Lung (tissue), 12 donors: ENCODE measurements around the gene CCL19. TPM values are rescaled to one million over a fixed set of nuclear protein-coding genes. Genes with fewer than 3 reads are reported as not detected.

ENCODE experiments used
- ATAC-seq: fragments of 200-7000 bp; cut with Tn5 transposase; one replicate; pipeline ENCODE4 v1.9.1; 2020; ENCODE audit warnings: moderate number of reproducible peaks; ENCODE audit not compliant: insufficient read depth, low FRiP score
- DNase-seq, 3 donors: peaks; one replicate each; pipeline ENCODE4 v3.0.0-alpha.2; 2013 to 2017
- H3K27ac ChIP-seq, 2 donors: one replicate each; pipeline ENCODE4 v1.5.1; 2013; ENCODE audit warnings: mild to moderate bottlenecking in 2 of 2, moderate library complexity in 2 of 2, control low read depth in 1 of 2, inconsistent platforms in 1 of 2, low read depth in 1 of 2, low read length in 1 of 2
- H3K27me3 ChIP-seq, 3 donors: one replicate each; pipeline ENCODE4 v1.5.1; 2013; ENCODE audit warnings: low read length in 2 of 3; ENCODE audit not compliant: control insufficient read depth in 3 of 3, insufficient read depth in 3 of 3
- H3K36me3 ChIP-seq, 4 donors: one replicate each; pipeline ENCODE4 v1.5.1; 2013; ENCODE audit warnings: low read length in 4 of 4, mild to moderate bottlenecking in 1 of 4, moderate library complexity in 1 of 4; ENCODE audit not compliant: control insufficient read depth in 4 of 4, insufficient read depth in 4 of 4
- H3K4me1 ChIP-seq, 5 donors: one replicate each; pipeline ENCODE4 v1.5.1; 2013; ENCODE audit warnings: low read length in 5 of 5, mild to moderate bottlenecking in 2 of 5, moderate library complexity in 1 of 5; ENCODE audit not compliant: control insufficient read depth in 5 of 5, insufficient read depth in 5 of 5
- H3K4me3 ChIP-seq: one replicate; pipeline ENCODE4 v1.5.1; 2013; ENCODE audit warnings: mild to moderate bottlenecking, control low read depth, moderate library complexity
- H3K9ac ChIP-seq, 2 donors: one replicate each; pipeline ENCODE4 v1.5.1; 2013; ENCODE audit warnings: low read length in 2 of 2, control low read depth in 1 of 2; ENCODE audit not compliant: insufficient read depth in 1 of 2
- H3K9me3 ChIP-seq, 4 donors: one replicate each; pipeline ENCODE4 v1.5.1; 2013; ENCODE audit warnings: low read length in 3 of 4, mild to moderate bottlenecking in 1 of 4, moderate library complexity in 1 of 4; ENCODE audit not compliant: control insufficient read depth in 4 of 4, insufficient read depth in 3 of 4
- WGBS, 2 donors: extraction: QIAGEN DNeasy Blood & Tissue Kit; methylation state at CpG; one replicate each; pipeline ENCODE4 v1.1.7; 2013; 5-methylcytosine and 5-hydroxymethylcytosine counted together
- polyA plus RNA-seq, 2 donors: library from polyadenylated mRNA; stranded (reverse); fragments of 200-250 nt; gene quantifications; one replicate each; pipeline ENCODE4 v1.2.1, GENCODE V29; 2013
- total RNA-seq, 2 donors: library from RNA; depleted of rRNA in 1 of 2; stranded (reverse); fragments of >200 nt in 1 of 2; gene quantifications; one replicate each; pipeline ENCODE4 v1.2.1, GENCODE V29; 2014 to 2021
- TF ChIP-seq, protein P1 (sequence below): IDR thresholded peaks from 2 replicates; pipeline ENCODE4 v1.5.1; 2012; ENCODE audit warnings: mild to moderate bottlenecking; ENCODE audit errors: control extremely low read depth, extremely low read depth
- donor health status: control.
- donor health status: control.
- donor health status: Bipolar disorder and iron deficiency.
- donor health status: healthy.
- donor health status: DM: yes; HTN: yes; CAD: no.

CCL19 gene
- total and polyA plus RNA-seq, 4 donors, result 6.5 to 81.5 (median 26.6) TPM

DNA sequence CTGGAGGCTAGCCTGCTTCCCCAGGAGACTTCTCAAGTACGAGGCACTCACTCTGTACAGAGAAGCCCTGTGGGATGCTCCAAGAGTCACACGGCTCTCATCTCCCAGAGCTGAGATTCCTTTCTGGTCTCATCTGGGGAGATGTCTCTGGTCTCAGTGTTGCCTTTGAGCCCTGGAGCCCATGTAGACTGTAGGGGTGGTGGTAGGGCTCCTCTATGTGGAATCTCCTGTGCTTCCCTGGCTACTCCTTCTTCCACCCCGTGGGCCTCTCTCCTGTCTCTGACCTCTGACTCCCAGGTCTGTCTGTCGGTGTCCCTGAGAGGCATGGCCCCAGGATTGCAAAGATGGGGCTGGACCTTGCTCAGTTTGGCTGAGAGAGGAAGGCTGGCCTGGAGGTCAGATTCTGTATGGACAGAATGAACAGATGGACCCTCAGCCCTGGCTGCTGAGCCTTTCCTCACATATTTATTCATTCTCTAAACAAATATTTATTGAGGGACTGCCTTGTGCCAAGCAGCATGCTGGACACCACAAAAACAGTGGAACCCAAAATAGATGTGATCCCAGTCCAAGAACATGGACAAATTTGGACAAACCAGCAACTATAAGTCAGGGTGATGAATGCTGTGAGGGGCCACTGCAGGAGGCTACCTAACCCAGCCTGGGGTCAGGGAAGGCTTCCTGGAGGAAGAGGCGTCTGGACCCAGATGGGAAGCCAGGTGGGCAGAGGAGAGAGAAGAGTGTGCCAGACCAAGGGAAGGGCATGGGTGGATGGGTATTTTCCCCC is 2.6 kb downstream of the CCL19 start:
- H3K4me1 ChIP-seq, result peaks cover 0 to 4% (median 0%) of the 10 kb centered on the region in 5 donors
- H3K27ac ChIP-seq, result no peak overlapping the region
- H3K9me3 ChIP-seq, result no peaks in the 10 kb centered on the region
- ATAC-seq, result no peak
- 64 to 83% methylated on average over 5 of the region's 5 CpGs for WGBS, 2 donors
- no peaks in the 10 kb centered on the region for H3K36me3 ChIP-seq
- TF ChIP-seq, protein P1, sequence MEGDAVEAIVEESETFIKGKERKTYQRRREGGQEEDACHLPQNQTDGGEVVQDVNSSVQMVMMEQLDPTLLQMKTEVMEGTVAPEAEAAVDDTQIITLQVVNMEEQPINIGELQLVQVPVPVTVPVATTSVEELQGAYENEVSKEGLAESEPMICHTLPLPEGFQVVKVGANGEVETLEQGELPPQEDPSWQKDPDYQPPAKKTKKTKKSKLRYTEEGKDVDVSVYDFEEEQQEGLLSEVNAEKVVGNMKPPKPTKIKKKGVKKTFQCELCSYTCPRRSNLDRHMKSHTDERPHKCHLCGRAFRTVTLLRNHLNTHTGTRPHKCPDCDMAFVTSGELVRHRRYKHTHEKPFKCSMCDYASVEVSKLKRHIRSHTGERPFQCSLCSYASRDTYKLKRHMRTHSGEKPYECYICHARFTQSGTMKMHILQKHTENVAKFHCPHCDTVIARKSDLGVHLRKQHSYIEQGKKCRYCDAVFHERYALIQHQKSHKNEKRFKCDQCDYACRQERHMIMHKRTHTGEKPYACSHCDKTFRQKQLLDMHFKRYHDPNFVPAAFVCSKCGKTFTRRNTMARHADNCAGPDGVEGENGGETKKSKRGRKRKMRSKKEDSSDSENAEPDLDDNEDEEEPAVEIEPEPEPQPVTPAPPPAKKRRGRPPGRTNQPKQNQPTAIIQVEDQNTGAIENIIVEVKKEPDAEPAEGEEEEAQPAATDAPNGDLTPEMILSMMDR, result no peak
- H3K27me3 ChIP-seq, result no peaks in the 10 kb centered on the region
- no peak overlapping the region for H3K9ac ChIP-seq
- peak in 2 of 3 donors; percentile 12 to 13 for DNase-seq
- H3K4me3 ChIP-seq, result no peak overlapping the region

DNA sequence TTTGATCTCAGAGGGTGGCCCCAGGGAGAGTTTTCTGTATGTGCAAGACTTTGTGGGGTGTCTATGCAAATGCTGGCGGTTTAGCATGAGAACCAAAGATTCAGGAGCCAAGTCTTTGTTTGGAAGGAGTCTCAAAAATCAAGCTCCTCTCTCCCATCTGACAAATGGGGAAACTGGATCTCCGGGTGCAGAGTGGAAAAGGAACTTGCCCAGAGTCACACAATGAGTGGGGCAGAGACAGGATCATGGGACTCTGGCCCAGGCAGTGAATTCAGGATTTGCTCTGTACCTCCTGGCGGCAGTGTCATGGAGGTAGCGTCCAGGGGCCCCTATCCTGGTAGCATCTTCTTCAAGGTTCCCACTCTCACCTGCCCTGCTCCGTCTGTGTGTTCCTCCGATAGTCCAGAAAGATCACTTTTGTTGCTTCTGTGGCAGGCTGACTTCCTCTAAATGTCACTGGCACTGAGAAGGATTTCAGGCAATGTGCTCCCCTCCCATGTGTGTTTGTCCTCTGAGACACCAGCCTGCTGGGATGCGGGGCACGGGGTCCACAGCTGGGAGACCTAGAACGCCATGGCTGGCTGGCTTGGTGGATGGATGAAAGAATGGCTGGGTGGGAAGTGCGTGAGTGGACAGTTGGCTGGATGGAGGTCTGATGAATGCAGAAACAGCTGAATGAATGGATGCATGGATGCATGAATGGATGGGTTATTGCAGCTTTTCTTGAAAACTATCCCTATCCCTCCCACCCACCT is 3.6 kb downstream of the CCL19 start:
- TF ChIP-seq, protein P1, result no peak
- Histone ChIP-seq H3K4me1 (peaks cover 0 to 4% (median 0%) of the 10 kb centered on the region in 5 donors), H3K36me3 (no peaks in the 10 kb centered on the region), H3K9me3 (no peaks in the 10 kb centered on the region), H3K4me3 (no peak overlapping the region), H3K27me3 (no peaks in the 10 kb centered on the region), H3K27ac (no peak overlapping the region), H3K9ac (no peak overlapping the region)
- no peak for ATAC-seq
- 83 to 89% methylated on average over 10 of the region's 10 CpGs for WGBS, 2 donors
- peak in 1 of 3 donors; percentile 29 for DNase-seq

DNA sequence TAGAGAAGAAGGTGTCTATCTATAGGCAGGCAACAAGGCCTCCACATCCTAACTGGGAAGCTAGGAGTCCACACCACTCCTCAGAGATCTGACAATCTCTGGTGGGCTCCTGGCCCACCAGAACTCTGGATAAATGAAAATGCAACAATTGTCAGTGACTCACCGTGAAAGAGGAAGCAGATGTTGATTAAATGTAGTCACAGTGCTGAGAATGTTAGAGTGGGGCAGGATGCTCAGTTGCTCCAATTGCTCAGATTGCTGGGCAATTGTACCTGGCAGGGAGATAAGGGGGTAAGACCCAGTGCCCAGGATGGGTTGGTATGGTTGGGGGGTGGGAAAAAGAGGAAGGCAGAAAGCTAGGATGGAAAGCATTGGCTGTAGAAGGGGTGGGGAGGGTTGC is 4.3 kb downstream of the CCL19 start:
- no peak overlapping the region for H3K4me3 ChIP-seq
- no peak for DNase-seq
- H3K36me3 ChIP-seq, result no peaks in the 10 kb centered on the region
- peaks cover 0 to 4% (median 0%) of the 10 kb centered on the region in 5 donors for H3K4me1 ChIP-seq
- H3K27me3 ChIP-seq, result no peaks in the 10 kb centered on the region
- 31 to 44% methylated on average over 1 of the region's 1 CpG for WGBS, 2 donors
- no peak overlapping the region for H3K9ac ChIP-seq
- no peaks in the 10 kb centered on the region for H3K9me3 ChIP-seq
- no peak for ATAC-seq
- TF ChIP-seq, protein P1, result no peak
- H3K27ac ChIP-seq, result no peak overlapping the region
